AG09309 (cell line): ENCODE data around the gene LRP1B.

ENCODE experiments used
- DNase-seq: peaks from one replicate; pipeline ENCODE4 v3.0.0-alpha.2; 2010; ENCODE audit warnings: low read depth
- H3K4me3 ChIP-seq: 2 replicates; pipeline ENCODE4 v1.5.1; 2011; ENCODE audit warnings: mild to moderate bottlenecking, low read depth, low read length, moderate library complexity; ENCODE audit not compliant: control insufficient read depth
- TF ChIP-seq, protein P1 (sequence below): IDR thresholded peaks from 2 replicates; pipeline ENCODE4 v1.5.1; 2011; ENCODE audit warnings: mild to moderate bottlenecking, low read depth, low read length, inconsistent platforms; ENCODE audit not compliant: insufficient read depth, control insufficient read depth; ENCODE audit errors: missing control alignments

The LRP1B gene

DNA sequence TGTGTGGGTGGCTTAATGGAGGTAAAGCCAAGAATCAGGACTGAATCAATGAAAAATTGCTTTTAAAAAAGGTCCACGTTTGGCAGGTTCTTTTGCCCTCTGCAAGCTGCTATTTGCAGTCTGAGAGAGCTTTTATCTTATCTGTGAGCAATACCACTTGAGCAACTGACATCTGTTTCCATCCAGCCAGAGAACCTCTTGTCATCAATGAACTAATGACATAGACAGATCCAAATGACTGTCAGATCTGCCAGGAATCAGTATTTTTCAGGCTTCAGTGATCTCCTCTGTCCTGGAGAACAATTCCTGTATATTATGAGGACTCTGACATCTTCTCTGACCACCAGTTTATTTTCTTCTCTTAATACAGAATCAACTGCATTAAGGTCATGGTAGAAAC lies 608.1 kb downstream of the LRP1B start:
- no peak overlapping the region for H3K4me3 ChIP-seq
- no peak for DNase-seq
- TF ChIP-seq, protein P1, sequence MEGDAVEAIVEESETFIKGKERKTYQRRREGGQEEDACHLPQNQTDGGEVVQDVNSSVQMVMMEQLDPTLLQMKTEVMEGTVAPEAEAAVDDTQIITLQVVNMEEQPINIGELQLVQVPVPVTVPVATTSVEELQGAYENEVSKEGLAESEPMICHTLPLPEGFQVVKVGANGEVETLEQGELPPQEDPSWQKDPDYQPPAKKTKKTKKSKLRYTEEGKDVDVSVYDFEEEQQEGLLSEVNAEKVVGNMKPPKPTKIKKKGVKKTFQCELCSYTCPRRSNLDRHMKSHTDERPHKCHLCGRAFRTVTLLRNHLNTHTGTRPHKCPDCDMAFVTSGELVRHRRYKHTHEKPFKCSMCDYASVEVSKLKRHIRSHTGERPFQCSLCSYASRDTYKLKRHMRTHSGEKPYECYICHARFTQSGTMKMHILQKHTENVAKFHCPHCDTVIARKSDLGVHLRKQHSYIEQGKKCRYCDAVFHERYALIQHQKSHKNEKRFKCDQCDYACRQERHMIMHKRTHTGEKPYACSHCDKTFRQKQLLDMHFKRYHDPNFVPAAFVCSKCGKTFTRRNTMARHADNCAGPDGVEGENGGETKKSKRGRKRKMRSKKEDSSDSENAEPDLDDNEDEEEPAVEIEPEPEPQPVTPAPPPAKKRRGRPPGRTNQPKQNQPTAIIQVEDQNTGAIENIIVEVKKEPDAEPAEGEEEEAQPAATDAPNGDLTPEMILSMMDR = no peak

DNA sequence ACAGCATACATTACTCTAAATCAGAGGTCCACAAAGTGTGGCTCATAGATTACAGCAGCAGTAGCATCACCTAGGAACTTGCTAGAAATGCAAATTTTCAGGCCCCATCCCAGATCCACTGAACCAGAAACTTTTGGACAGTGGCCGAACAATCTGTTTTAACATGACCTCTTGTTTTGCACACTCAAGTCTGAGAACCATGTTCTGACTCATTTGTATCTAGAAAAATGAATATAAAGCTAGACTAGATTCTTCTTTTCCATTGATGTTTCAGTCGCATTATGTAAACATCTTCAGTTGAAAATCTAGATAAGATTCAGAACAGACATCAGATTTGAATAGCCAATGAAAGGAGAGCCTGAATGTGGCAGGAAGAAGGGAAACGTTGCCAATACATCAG lies 608.8 kb downstream of the LRP1B start:
- no peak for DNase-seq

DNA sequence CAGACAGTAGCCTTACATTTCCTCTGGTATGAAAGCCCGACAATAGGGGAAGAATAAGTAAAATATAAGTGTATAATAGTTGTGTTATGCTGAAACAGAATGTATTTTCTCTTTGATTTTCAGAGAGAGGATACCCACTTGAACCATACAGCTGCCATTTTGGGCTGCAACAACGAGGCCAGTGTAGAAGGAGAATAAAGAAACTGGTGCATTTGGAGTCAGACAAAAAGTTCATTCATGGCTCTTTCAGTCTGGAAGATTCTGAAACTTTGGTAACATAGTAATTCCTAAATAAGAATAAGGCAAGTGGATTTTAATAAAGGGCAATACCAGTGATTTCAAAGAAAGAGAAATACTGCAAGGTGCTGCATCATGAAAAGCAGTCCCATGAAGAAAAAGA lies 610.9 kb downstream of the LRP1B start:
- TF ChIP-seq, protein P1 = no peak
- no peak for DNase-seq
- H3K4me3 ChIP-seq = no peak overlapping the region

More for the DNA sequence above, 608.8 kb downstream of the LRP1B start:
- no peak overlapping the region for H3K4me3 ChIP-seq
- TF ChIP-seq, protein P1 = no peak

GRCh38 chr2:141517852-141518421 lies 612.9 kb downstream of the LRP1B start:
- DNase-seq = no peak
- H3K4me3 ChIP-seq = no peak overlapping the region
- TF ChIP-seq, protein P1 = no peak

DNA sequence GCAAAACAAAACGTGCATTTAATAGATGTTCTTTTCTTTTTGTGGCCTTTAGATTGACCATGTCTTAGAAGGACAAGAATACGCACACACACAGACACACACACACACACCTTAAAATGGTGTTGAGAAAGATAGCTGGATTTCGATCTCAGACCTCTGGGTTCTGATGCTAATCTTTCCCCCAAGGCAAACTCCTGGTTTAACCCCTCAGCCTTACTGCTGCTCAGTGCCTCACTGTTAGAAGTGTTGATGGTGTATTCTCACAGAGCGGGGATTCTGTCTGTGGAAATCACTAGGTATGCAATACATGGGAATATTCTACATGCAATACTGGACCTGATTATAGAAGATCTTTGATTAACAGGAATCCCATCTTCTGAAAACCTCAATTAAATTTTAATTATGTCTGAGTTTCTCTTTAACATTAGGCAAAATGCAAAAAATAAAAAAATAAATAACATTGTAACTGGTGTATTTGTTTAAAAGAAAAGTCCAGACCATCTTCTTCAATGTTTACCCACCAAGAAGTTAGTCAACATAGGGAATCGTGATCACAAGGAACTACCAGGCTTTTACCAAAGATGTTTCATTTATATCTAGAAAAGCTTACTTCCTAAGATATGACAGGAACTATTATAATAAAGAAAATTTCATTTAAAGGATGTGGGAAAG lies 613.5 kb downstream of the LRP1B start:
- TF ChIP-seq, protein P1 = no peak
- no peak for DNase-seq
- H3K4me3 ChIP-seq = no peak overlapping the region

GRCh38 chr2:141515931-141516330 lies 614.9 kb downstream of the LRP1B start:
- no peak for DNase-seq
- H3K4me3 ChIP-seq = no peak overlapping the region
- TF ChIP-seq, protein P1 = no peak

GRCh38 chr2:141513853-141514252 lies 617.0 kb downstream of the LRP1B start:
- TF ChIP-seq, protein P1 = no peak
- H3K4me3 ChIP-seq = no peak overlapping the region
- no peak for DNase-seq
